Osteoblast (primary cell): ENCODE results near the gene FAM98C. TPM values are rescaled to one million over a fixed set of nuclear protein-coding genes. Genes with fewer than 3 reads are reported as not detected.
A peak's percentile ranks its signal among the peaks of the same experiment; 100 is the strongest.

Experiments used
- DNase-seq: peaks from one replicate; pipeline ENCODE4 v3.0.0; 2011; ENCODE audit warnings: low spot score, mixed read lengths; ENCODE audit not compliant: insufficient read length; ENCODE audit errors: missing footprints
- H2AFZ ChIP-seq: 2 replicates; pipeline ENCODE4 v1.6.0; 2011; ENCODE audit warnings: mild to moderate bottlenecking, low read length
- H3K27ac ChIP-seq: 2 replicates; pipeline ENCODE4 v1.5.1; 2011; ENCODE audit warnings: mild to moderate bottlenecking, low read depth, low read length, moderate library complexity
- H3K27me3 ChIP-seq: 2 replicates; pipeline ENCODE4 v1.6.0; 2012; ENCODE audit warnings: mild to moderate bottlenecking, control low read depth, inconsistent platforms, low read length, moderate library complexity; ENCODE audit not compliant: insufficient read depth
- H3K36me3 ChIP-seq: 2 replicates; pipeline ENCODE4 v1.5.1; 2011; ENCODE audit warnings: mild to moderate bottlenecking, low read length, control low read depth, moderate library complexity; ENCODE audit not compliant: insufficient read depth
- H3K4me1 ChIP-seq: 2 replicates; pipeline ENCODE4 v1.5.1; 2011; ENCODE audit warnings: mild to moderate bottlenecking, low read length, control low read depth, moderate library complexity; ENCODE audit not compliant: insufficient read depth
- H3K4me2 ChIP-seq: 2 replicates; pipeline ENCODE4 v1.6.0; 2011; ENCODE audit warnings: mild to moderate bottlenecking, low read length; ENCODE audit not compliant: insufficient read depth
- H3K4me3 ChIP-seq: fragments of 200-600 bp; sonication (generic); 3 replicates; pipeline ENCODE4 v1.5.1; 2012; ENCODE audit warnings: mild to moderate bottlenecking, low read length, inconsistent platforms; ENCODE audit not compliant: insufficient read depth
- H3K79me2 ChIP-seq: 2 replicates; pipeline ENCODE4 v1.6.0; 2012; ENCODE audit warnings: mild to moderate bottlenecking, low read length, control low read depth, inconsistent platforms; ENCODE audit not compliant: insufficient read depth
- H3K9me3 ChIP-seq: 2 replicates; pipeline ENCODE4 v1.5.1; 2011; ENCODE audit warnings: low read depth, low read length, control low read depth
- H4K20me1 ChIP-seq: 2 replicates; pipeline ENCODE4 v1.6.0; 2012; ENCODE audit warnings: mild to moderate bottlenecking, low read length, control low read depth; ENCODE audit not compliant: insufficient read depth
- total RNA-seq: library from RNA; depleted of rRNA; stranded (reverse); fragments of >200 nt; gene quantifications from 2 replicates; pipeline ENCODE4 v1.2.3, GENCODE V29; 2012
- TF ChIP-seq, protein P1 (sequence below): IDR thresholded peaks from 2 replicates; pipeline ENCODE4 v1.5.1; 2011; ENCODE audit warnings: mild to moderate bottlenecking, low read depth, low read length, moderate library complexity; ENCODE audit errors: extremely low read depth

FAM98C gene
- total RNA-seq, 1 donor, result 14.1 TPM

DNA sequence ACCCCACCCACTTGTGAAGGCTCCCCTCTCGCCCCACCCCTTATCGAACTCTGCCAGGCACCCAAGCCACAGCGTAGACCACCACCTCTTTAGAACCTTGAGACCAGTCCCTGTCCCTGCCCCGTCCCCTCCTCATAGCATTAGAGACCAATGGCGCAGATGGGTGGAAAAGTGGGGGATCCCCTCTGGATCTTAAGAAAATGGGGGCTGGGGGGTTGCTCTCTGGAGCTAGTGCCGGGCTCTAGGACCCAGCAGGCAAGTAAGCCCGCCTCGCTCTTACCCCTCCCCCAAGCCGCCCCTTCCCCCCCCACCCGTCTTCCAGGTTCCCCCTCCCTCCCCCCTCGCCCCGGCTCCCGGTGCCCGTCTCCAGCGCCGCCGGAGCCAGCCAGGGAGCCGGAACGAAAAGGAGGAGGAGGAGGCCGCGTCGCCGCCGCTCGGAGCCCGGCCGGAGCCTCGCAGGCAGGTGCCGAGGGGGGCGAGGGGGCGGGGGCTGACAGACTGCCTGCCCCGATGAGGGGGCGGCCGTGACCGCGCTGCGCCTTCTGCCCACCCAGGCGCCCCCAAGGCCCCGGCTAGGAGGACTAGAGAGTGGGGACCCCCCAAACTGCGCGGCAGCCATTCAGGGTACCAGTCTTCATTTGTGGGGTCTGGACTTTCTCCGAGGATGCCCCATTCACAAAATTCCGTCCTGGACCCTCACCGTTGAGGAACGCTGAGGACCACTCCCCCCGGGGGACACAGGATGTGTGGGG is 14.4 kb upstream of the FAM98C start, which contains the start of gene SPRED3:
SPRED3 (plus strand) TSS at position 349 of the 752 bp plus-strand sequence. CDS start 1,606 bp downstream, outside the sequence.
- Histone ChIP-seq H3K79me2 (peaks cover 23% of the 10 kb centered on the region), H4K20me1 (peaks cover 18% of the 10 kb centered on the region), H3K4me3 (peak within 1 kb of the TSS; percentile 97), H3K4me1 (peaks cover 27% of the 10 kb centered on the region), H2AFZ (peak within 1 kb of the TSS; percentile 82), H3K9me3 (no peaks in the 10 kb centered on the region), H3K27ac (peak within 1 kb of the TSS; percentile 82), H3K27me3 (no peaks in the 10 kb centered on the region), H3K36me3 (peaks cover 28% of the 10 kb centered on the region), H3K4me2 (peak within 1 kb of the TSS; percentile 94)
- DNase-seq, result peak; percentile 98
- TF ChIP-seq, protein P1, sequence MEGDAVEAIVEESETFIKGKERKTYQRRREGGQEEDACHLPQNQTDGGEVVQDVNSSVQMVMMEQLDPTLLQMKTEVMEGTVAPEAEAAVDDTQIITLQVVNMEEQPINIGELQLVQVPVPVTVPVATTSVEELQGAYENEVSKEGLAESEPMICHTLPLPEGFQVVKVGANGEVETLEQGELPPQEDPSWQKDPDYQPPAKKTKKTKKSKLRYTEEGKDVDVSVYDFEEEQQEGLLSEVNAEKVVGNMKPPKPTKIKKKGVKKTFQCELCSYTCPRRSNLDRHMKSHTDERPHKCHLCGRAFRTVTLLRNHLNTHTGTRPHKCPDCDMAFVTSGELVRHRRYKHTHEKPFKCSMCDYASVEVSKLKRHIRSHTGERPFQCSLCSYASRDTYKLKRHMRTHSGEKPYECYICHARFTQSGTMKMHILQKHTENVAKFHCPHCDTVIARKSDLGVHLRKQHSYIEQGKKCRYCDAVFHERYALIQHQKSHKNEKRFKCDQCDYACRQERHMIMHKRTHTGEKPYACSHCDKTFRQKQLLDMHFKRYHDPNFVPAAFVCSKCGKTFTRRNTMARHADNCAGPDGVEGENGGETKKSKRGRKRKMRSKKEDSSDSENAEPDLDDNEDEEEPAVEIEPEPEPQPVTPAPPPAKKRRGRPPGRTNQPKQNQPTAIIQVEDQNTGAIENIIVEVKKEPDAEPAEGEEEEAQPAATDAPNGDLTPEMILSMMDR, result no peak

DNA sequence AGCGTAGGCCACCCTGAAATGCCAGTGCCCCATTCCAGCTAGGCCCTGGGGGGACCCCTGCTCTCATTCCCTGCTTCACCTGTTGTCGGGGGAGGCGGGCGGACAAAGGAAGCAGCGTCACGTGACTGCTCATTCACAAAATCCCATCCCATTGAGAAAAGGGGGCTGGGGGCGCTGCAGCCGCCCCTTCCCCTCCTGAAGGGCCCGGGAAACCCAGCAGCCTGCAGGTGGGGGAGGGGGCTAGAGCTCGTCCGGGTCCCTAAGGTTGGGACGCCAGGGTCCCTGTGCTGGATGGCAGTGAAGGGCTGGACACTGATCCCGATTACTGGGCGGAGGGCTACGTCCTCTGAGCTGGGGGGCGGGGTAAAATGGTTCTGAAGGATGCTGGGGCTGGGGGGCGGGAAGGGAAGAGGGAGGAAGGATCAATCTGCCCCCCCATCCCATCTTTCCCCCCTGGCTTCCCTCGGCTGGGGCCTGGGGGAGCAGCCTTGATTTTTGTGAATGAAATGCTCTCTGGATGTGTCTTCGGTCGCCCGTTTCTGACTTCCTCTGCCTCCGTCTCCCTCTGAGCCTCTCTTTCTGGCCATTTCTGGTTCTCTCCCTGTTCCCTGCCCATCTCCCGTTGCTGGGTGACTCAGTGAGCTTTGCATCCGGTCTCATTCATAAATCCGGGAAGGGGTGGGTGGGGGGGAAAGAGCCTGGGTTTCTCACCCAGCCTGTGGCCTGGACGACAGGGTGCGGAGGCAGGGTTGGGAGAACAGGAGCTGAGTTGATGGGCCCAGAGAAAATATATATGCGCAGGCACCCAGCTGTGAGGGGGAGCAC is 13.6 kb upstream of the FAM98C start:
- TF ChIP-seq, protein P1, result no peak
- Histone ChIP-seq H4K20me1 (peaks cover 19% of the 10 kb centered on the region), H3K9me3 (no peaks in the 10 kb centered on the region), H3K4me1 (peaks cover 27% of the 10 kb centered on the region), H3K27ac (peak overlapping the region; percentile 82), H3K36me3 (peaks cover 28% of the 10 kb centered on the region), H3K4me3 (peak overlapping the region; percentile 97), H3K79me2 (peaks cover 23% of the 10 kb centered on the region), H3K4me2 (peak overlapping the region; percentile 94), H2AFZ (peak overlapping the region; percentile 71), H3K27me3 (no peaks in the 10 kb centered on the region)
- DNase-seq, result peak; percentile 100

DNA sequence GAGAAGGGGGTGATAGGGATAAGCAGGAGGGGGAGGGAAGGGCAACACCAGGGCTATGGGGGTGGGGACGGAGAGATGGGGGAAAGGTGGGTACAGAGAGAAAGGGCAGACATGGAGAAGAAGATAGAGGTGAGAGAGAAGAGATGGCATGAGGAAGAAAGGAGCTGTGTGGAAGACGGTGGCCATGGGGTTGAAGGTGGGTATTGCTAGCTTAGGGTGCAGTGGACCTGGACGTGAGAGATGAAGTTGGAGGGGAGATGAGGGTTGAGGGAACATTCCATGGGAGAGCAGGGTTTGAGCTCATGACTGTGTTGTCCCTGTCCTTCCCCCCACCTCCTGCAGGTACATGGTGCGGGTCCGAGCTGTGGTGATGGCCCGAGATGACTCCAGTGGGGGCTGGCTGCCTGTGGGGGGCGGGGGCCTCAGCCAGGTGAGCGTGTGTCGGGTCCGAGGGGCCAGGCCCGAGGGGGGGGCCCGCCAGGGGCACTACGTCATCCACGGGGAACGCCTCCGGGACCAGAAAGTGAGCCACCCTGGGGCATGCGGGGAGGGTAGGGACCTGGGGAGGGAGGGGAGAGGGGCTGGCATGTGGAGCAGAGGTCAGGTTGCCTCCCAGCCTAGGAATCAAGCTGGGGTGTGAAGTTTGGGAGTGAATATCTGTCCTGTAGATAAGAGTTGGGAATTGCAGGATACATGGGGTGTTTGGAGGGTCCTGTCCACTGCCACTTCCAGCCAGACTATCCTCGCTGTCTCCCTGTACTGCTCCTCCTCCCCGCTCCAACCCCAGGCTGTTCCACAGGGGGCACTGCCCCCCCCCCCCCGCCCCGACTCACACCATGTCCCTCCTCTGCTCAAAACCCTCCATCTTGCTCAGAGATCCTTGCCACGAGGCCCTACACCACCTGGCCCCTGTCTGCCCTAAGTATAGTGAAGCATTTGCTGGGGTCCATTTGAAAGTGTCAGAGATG is 12.7 kb upstream of the FAM98C start:
- TF ChIP-seq, protein P1, result no peak
- Histone ChIP-seq H3K4me2 (peak overlapping the region; percentile 94), H3K27ac (peak overlapping the region; percentile 74), H4K20me1 (peaks cover 16% of the 10 kb centered on the region), H3K4me3 (peak overlapping the region; percentile 97), H2AFZ (no peak overlapping the region), H3K4me1 (peaks cover 27% of the 10 kb centered on the region), H3K9me3 (no peaks in the 10 kb centered on the region), H3K27me3 (no peaks in the 10 kb centered on the region), H3K79me2 (peaks cover 23% of the 10 kb centered on the region), H3K36me3 (peaks cover 31% of the 10 kb centered on the region)
- peak; percentile 90 for DNase-seq
